HEK293 (cell line): Measurements from ENCODE around the gene LOXL1.

Experiments used
- CTCF ChIA-PET: fragments of 350-600 bp; formaldehyde crosslinking; extraction: SDS; loops from one replicate; lab custom pipeline; 2021; ENCODE audit warnings: antibody characterized with exemption; lab: Yijun Ruan, JAX
- POLR2A ChIA-PET: fragments of 300-600 bp; formaldehyde crosslinking; extraction: SDS; loops from one replicate; lab custom pipeline; 2020; ENCODE audit warnings: antibody characterized with exemption, inconsistent platforms; lab: Yijun Ruan, JAX
- H3K27ac ChIP-seq: fragments of 200-500 bp; sonication (Bioruptor generic); 2 replicates; pipeline ENCODE4 v1.5.1; 2014; ENCODE audit warnings: low read depth, low read length, control low read depth, inconsistent platforms; ENCODE audit errors: extremely low read depth
- H3K36me3 ChIP-seq, 2 experiments: fragments of 200-500 bp in 1 of 2; sonication (Bioruptor generic) in 1 of 2; 1 replicate in 1 of 2; 2 replicates in 1 of 2; pipeline ENCODE4 v1.5.1; 2014 to 2017; ENCODE audit warnings: inconsistent platforms in 2 of 2, low read length in 2 of 2; ENCODE audit not compliant: control insufficient read depth in 2 of 2, insufficient read depth in 1 of 2
- H3K4me1 ChIP-seq: fragments of 200-500 bp; sonication (Bioruptor generic); 2 replicates; pipeline ENCODE4 v1.5.1; 2014; ENCODE audit warnings: mild to moderate bottlenecking, low read length, inconsistent platforms; ENCODE audit not compliant: control insufficient read depth, insufficient read depth
- H3K4me3 ChIP-seq: 2 replicates; pipeline ENCODE4 v1.5.1; 2011; ENCODE audit warnings: low read depth, mild to moderate bottlenecking, control low read depth, low read length, moderate library complexity
- H3K9me3 ChIP-seq: fragments of 200-500 bp; sonication (Bioruptor generic); 2 replicates; pipeline ENCODE4 v1.5.1; 2014; ENCODE audit warnings: low read depth, low read length, inconsistent platforms; ENCODE audit not compliant: control insufficient read depth, insufficient read depth
- GLIS2 ChIP-seq: fragments of 450-650 bp; formaldehyde crosslinking; IDR thresholded peaks from 2 replicates; pipeline ENCODE4 v1.5.1; 2016; ENCODE audit warnings: missing biosample characterization, missing genetic modification characterization
- PRDM1 ChIP-seq: fragments of 450-650 bp; formaldehyde crosslinking; IDR thresholded peaks from 2 replicates; pipeline ENCODE4; 2016; ENCODE audit warnings: missing biosample characterization, missing genetic modification characterization
- SP7 ChIP-seq: fragments of 450-650 bp; formaldehyde crosslinking; IDR thresholded peaks from 2 replicates; pipeline ENCODE4 v1.5.1; 2016; ENCODE audit warnings: missing biosample characterization, missing genetic modification characterization
- ZNF157 ChIP-seq: fragments of 450-650 bp; formaldehyde crosslinking; IDR thresholded peaks from 2 replicates; pipeline ENCODE4 v1.5.1; 2016; ENCODE audit warnings: missing biosample characterization, missing genetic modification characterization
- ZNF174 ChIP-seq: fragments of 450-650 bp; formaldehyde crosslinking; IDR thresholded peaks from 2 replicates; pipeline ENCODE4 v1.5.0; 2017; ENCODE audit warnings: missing biosample characterization, mild to moderate bottlenecking, missing genetic modification characterization
- ZNF2 ChIP-seq: fragments of 450-650 bp; formaldehyde crosslinking; IDR thresholded peaks from 2 replicates; pipeline ENCODE4 v1.5.1; 2016; ENCODE audit warnings: missing biosample characterization, missing genetic modification characterization
- ZNF530 ChIP-seq: fragments of 450-650 bp; formaldehyde crosslinking; IDR thresholded peaks from 2 replicates; pipeline ENCODE4 v1.5.1; 2016; ENCODE audit warnings: low read depth, missing biosample characterization, missing genetic modification characterization
- ZNF837 ChIP-seq: fragments of 450-650 bp; formaldehyde crosslinking; IDR thresholded peaks from 2 replicates; pipeline ENCODE4 v1.5.1; 2016; ENCODE audit warnings: missing biosample characterization, missing genetic modification characterization
- TF ChIP-seq, protein P1 (sequence below): fragments of 450-650 bp; formaldehyde crosslinking; IDR thresholded peaks from 2 replicates; pipeline ENCODE4 v1.5.1; 2017; ENCODE audit warnings: missing biosample characterization, missing genetic modification characterization
- TF ChIP-seq, protein P2 (sequence below): fragments of 450-650 bp; formaldehyde crosslinking; conservative IDR thresholded peaks from 2 replicates; pipeline ENCODE4 v1.5.1; 2016; ENCODE audit warnings: low read depth, missing biosample characterization, missing genetic modification characterization
- TF ChIP-seq, protein P3 (sequence below): fragments of 450-650 bp; formaldehyde crosslinking; IDR thresholded peaks from 2 replicates; pipeline ENCODE4 v1.5.1; 2017; ENCODE audit warnings: missing biosample characterization, missing genetic modification characterization

Gene LOXL1

DNA sequence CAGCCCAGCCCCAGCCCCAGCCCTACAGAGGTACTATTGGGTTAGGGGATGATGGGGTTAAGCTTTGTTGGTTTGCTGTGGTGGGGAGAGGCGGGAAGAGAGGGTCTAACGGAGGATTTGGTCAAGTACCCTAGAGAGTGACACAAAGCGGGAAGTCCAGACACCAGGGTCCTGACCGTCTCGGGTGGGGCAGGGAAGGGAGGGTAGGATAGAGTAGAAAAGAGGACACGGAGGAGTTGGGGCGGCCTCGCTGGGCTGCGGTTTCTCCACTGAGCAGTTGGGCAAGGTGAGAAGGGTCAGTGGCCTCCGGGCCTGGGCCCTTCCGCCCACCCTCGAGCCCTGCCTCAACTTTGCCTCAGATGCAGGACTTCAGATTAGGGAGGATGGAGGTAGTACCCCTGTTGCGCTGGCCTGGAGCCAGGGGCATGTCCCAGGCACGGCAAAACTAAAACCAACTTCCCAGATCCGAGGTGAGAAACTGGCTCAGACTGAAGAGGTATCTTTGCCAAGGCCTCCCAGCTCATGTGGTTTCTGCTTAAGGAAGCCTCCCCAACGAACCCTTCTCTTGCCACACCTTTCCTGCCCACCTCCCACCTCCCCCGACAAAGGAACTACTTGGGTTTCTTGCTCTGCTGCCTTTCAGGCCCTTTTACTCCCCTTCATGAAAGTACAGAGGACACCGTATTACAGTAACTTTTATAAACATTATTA, 68.8 kb downstream of the LOXL1 start (continued):
- TF ChIP-seq, protein P1, sequence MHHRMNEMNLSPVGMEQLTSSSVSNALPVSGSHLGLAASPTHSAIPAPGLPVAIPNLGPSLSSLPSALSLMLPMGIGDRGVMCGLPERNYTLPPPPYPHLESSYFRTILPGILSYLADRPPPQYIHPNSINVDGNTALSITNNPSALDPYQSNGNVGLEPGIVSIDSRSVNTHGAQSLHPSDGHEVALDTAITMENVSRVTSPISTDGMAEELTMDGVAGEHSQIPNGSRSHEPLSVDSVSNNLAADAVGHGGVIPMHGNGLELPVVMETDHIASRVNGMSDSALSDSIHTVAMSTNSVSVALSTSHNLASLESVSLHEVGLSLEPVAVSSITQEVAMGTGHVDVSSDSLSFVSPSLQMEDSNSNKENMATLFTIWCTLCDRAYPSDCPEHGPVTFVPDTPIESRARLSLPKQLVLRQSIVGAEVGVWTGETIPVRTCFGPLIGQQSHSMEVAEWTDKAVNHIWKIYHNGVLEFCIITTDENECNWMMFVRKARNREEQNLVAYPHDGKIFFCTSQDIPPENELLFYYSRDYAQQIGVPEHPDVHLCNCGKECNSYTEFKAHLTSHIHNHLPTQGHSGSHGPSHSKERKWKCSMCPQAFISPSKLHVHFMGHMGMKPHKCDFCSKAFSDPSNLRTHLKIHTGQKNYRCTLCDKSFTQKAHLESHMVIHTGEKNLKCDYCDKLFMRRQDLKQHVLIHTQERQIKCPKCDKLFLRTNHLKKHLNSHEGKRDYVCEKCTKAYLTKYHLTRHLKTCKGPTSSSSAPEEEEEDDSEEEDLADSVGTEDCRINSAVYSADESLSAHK (tag by site-specific recombination): no peak
- TF ChIP-seq ZNF157: no peak

DNA sequence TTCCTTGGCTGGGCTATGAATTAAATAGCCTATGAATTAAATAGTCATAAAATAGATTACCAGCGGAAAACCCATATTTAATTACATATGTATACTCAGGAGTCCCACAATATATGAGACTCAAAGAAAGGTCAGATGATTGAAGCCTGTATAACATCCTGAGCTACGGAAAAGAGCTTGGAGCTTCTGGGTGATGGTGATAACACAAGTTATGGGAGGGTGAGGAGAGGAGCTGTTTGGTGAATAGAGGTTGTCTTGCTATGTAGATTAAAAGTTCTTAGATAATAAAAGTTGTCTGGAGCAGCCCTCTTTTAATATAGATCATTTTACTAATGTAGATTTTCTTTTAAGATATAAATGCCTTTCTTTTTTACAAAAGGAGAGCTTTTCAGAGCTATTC, 70.0 kb downstream of the LOXL1 start:
- H3K27ac ChIP-seq: no peak overlapping the region
- H3K4me1 ChIP-seq: peaks cover 6% of the 10 kb centered on the region; the same call in 1 of the 2 replicates
- no peak overlapping the region for H3K4me3 ChIP-seq
- H3K36me3 ChIP-seq: peaks cover 10 to 20% of the 10 kb centered on the region in 2 experiments
- CTCF ChIA-PET: interaction anchor here (0.6 to 9.0 kb wide), 8 partner anchors 9 to 326 kb away, joined by 3 to 118 read pairs (median 4); no protein-coding TSS in a partner anchor
- POLR2A ChIA-PET: interaction anchor here (0.6 kb wide), 1 partner anchor 117 kb away, joined by 3 read pairs; no protein-coding TSS in a partner anchor
- no peaks in the 10 kb centered on the region for H3K9me3 ChIP-seq
- TF ChIP-seq SP7 (peak; percentile 17; the same call in 1 of the 2 replicates), ZNF530 (tag by site-specific recombination) (no peak)

DNA sequence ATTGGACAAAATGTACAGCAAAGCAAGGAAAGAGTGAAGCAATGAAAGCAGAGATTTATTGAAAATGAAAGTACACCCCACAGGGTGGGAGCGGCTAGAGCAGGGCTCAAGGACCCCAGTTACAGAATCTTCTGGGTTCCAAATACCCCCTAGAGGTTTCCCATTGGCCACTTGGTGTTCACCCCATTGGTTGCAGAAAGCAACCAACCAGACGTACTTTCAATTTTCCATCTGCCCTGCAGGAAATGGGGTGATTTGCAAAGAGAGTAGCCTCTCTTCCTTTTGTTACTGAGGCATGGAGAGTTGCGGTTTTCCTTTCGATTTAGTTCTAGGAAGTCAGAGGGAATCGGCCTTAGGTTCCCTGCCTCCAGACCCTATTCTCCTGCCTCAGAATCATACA, 70.7 kb downstream of the LOXL1 start:
- CTCF ChIA-PET: interaction anchor here (0.8 to 9.0 kb wide), 3 partner anchors 8 to 22 kb away, joined by 4 to 118 read pairs (median 5); no protein-coding TSS in a partner anchor
- Histone ChIP-seq H3K9me3 (no peaks in the 10 kb centered on the region), H3K4me3 (no peak overlapping the region), H3K27ac (no peak overlapping the region), H3K4me1 (peaks cover 4% of the 10 kb centered on the region; the same call in 1 of the 2 replicates), H3K36me3 (peaks cover 13 to 24% of the 10 kb centered on the region in 2 experiments)
- POLR2A ChIA-PET: interaction anchor here (0.6 kb wide), 1 partner anchor 116 kb away, joined by 3 read pairs; no protein-coding TSS in a partner anchor
- no peak for TF ChIP-seq ZNF837 (tag by site-specific recombination)
- TF ChIP-seq GLIS2: 0 out of 2 replicates have a peak, but pooled peaks have one; percentile 20
- no peak for TF ChIP-seq ZNF2 (tag by site-specific recombination)
- TF ChIP-seq, protein P2, sequence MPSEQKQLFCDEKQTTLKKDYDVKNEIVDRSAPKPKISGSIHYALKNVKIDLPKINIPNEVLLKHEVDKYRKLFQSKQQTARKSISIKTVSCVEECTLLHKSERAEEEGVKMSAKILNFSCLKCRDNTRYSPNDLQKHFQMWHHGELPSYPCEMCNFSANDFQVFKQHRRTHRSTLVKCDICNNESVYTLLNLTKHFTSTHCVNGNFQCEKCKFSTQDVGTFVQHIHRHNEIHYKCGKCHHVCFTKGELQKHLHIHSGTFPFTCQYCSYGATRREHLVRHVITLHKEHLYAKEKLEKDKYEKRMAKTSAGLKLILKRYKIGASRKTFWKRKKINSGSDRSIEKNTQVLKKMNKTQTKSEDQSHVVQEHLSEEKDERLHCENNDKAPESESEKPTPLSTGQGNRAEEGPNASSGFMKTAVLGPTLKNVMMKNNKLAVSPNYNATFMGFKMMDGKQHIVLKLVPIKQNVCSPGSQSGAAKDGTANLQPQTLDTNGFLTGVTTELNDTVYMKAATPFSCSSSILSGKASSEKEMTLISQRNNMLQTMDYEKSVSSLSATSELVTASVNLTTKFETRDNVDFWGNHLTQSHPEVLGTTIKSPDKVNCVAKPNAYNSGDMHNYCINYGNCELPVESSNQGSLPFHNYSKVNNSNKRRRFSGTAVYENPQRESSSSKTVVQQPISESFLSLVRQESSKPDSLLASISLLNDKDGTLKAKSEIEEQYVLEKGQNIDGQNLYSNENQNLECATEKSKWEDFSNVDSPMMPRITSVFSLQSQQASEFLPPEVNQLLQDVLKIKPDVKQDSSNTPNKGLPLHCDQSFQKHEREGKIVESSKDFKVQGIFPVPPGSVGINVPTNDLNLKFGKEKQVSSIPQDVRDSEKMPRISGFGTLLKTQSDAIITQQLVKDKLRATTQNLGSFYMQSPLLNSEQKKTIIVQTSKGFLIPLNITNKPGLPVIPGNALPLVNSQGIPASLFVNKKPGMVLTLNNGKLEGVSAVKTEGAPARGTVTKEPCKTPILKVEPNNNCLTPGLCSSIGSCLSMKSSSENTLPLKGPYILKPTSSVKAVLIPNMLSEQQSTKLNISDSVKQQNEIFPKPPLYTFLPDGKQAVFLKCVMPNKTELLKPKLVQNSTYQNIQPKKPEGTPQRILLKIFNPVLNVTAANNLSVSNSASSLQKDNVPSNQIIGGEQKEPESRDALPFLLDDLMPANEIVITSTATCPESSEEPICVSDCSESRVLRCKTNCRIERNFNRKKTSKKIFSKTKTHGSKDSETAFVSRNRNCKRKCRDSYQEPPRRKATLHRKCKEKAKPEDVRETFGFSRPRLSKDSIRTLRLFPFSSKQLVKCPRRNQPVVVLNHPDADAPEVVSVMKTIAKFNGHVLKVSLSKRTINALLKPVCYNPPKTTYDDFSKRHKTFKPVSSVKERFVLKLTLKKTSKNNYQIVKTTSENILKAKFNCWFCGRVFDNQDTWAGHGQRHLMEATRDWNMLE (tag by site-specific recombination): no peak
- peak; percentile 86 for TF ChIP-seq PRDM1 (tag by site-specific recombination)
- TF ChIP-seq, protein P1 (tag by site-specific recombination): no peak
- TF ChIP-seq, protein P3, sequence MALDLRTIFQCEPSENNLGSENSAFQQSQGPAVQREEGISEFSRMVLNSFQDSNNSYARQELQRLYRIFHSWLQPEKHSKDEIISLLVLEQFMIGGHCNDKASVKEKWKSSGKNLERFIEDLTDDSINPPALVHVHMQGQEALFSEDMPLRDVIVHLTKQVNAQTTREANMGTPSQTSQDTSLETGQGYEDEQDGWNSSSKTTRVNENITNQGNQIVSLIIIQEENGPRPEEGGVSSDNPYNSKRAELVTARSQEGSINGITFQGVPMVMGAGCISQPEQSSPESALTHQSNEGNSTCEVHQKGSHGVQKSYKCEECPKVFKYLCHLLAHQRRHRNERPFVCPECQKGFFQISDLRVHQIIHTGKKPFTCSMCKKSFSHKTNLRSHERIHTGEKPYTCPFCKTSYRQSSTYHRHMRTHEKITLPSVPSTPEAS (tag by site-specific recombination): no peak
- no peak for TF ChIP-seq ZNF174 (tag by site-specific recombination)
